ENCODE measurements around the gene RAD9A.
"Not testable (repeated sequence)": the region's sequence is repeated elsewhere in the genome, so short reads cannot be mapped to it uniquely, and the experiment has no call there.

The RAD9A gene

GRCh38 chr11:67410984-67411784 is 19.4 kb downstream of the RAD9A start:
- no peak for DNase-seq

GRCh38 chr11:67411785-67412152 is 20.0 kb downstream of the RAD9A start:
- DNase-seq, result no peak

GRCh38 chr11:67412495-67413179 is 20.9 kb downstream of the RAD9A start:
- no peak for DNase-seq

GRCh38 chr11:67413266-67413849 is 21.6 kb downstream of the RAD9A start:
- DNase-seq, result no peak

- no peak for DNase-seq
Observed at GRCh38 chr11:67415501-67416304, 23.9 kb downstream of the RAD9A start, which contains the start of gene CARNS1. Gene CARNS1, plus strand, starts transcription at chr11:67415678. Its CDS starts 522 bp downstream, at chr11:67416200.

- DNase-seq, result peak; percentile 87 to 88
Observed at GRCh38 chr11:67416416-67417335, 24.9 kb downstream of the RAD9A start.

GRCh38 chr11:67417425-67417824 is 25.6 kb downstream of the RAD9A start:
- DNase-seq, result no peak

- DNase-seq, result peak; percentile 44 to 70
Observed at GRCh38 chr11:67418476-67419281, 26.9 kb downstream of the RAD9A start.

GRCh38 chr11:67419325-67420049 is 27.7 kb downstream of the RAD9A start:
- DNase-seq, result no peak

GRCh38 chr11:67420147-67420645 is 28.4 kb downstream of the RAD9A start:
- DNase-seq, result no peak

- peak; percentile 97 to 98 for DNase-seq
Observed at GRCh38 chr11:67420646-67421429, 29.1 kb downstream of the RAD9A start.

- DNase-seq, result no peak
Observed at GRCh38 chr11:67421430-67422031, 29.7 kb downstream of the RAD9A start.

- DNase-seq, result no peak
Observed at GRCh38 chr11:67422891-67423290, 31.1 kb downstream of the RAD9A start.

- no peak for DNase-seq
Observed at GRCh38 chr11:67423466-67423865, 31.7 kb downstream of the RAD9A start.

- no peak for DNase-seq
Observed at GRCh38 chr11:67423891-67424613, 32.3 kb downstream of the RAD9A start.

- DNase-seq, result not testable (repeated sequence)
Observed at GRCh38 chr11:67427364-67427859, 35.6 kb downstream of the RAD9A start.

GRCh38 chr11:67428052-67429001 is 36.5 kb downstream of the RAD9A start, which contains the start of gene RPS6KB2:
Gene RPS6KB2, plus strand, starts transcription at chr11:67428494. Its CDS starts 52 bp downstream, at chr11:67428546.
- peak; percentile 97 to 98 for DNase-seq

Data from CD4-positive, alpha-beta T cell treated with Interleukin-1 beta for 1 hour (primary cell).